Measurements from ENCODE around the gene PLCB4.

Gene PLCB4

GRCh38 chr20:9099372-9099771 lies 30.5 kb downstream of the PLCB4 start:
- TF ChIP-seq, protein P1, sequence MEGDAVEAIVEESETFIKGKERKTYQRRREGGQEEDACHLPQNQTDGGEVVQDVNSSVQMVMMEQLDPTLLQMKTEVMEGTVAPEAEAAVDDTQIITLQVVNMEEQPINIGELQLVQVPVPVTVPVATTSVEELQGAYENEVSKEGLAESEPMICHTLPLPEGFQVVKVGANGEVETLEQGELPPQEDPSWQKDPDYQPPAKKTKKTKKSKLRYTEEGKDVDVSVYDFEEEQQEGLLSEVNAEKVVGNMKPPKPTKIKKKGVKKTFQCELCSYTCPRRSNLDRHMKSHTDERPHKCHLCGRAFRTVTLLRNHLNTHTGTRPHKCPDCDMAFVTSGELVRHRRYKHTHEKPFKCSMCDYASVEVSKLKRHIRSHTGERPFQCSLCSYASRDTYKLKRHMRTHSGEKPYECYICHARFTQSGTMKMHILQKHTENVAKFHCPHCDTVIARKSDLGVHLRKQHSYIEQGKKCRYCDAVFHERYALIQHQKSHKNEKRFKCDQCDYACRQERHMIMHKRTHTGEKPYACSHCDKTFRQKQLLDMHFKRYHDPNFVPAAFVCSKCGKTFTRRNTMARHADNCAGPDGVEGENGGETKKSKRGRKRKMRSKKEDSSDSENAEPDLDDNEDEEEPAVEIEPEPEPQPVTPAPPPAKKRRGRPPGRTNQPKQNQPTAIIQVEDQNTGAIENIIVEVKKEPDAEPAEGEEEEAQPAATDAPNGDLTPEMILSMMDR (IDR thresholded peaks at IDR 0.05; ENCODE audit: insufficient read depth, low read depth, low read length, missing control alignments) = peak; percentile 11
- no peak for DNase-seq (ENCODE audit: low read depth)
- no peak overlapping the region for H3K4me3 ChIP-seq (ENCODE audit: low read length)

DNA sequence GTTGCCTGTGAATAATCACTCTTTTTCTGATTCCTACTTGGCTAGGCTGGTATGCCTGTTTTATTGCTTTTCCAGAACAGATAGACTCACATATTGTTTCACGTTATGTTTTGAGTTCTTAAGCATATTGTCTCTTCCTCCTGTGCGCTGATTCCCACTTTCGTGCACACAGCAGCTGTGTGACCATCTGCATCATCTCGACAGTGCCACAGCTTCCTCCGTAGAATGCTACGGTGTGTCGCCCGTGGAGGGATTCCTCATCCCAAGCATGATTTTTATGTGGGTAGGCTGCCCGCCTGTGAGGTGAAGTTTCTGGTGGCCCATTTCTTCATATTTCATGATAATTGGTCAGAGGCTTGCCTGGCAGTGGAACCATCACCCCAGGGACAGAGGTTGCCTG lies 31.8 kb downstream of the PLCB4 start:
- no peak for DNase-seq (ENCODE audit: low read depth)

GRCh38 chr20:9102456-9102855 lies 33.6 kb downstream of the PLCB4 start:
- H3K4me3 ChIP-seq (ENCODE audit: low read length) = no peak overlapping the region
- no peak for DNase-seq (ENCODE audit: low read depth)
- TF ChIP-seq, protein P1 (IDR thresholded peaks at IDR 0.05; ENCODE audit: insufficient read depth, low read depth, low read length, missing control alignments) = no peak

More for the DNA sequence above, 31.8 kb downstream of the PLCB4 start:
- TF ChIP-seq, protein P1 (IDR thresholded peaks at IDR 0.05; ENCODE audit: insufficient read depth, low read depth, low read length, missing control alignments) = no peak
- no peak overlapping the region for H3K4me3 ChIP-seq (ENCODE audit: low read length)

GRCh38 chr20:9103955-9104354 lies 35.1 kb downstream of the PLCB4 start:
- TF ChIP-seq, protein P1 (IDR thresholded peaks at IDR 0.05; ENCODE audit: insufficient read depth, low read depth, low read length, missing control alignments) = no peak
- no peak overlapping the region for H3K4me3 ChIP-seq (ENCODE audit: low read length)
- peak; percentile 88 for DNase-seq (ENCODE audit: low read depth)

DNA sequence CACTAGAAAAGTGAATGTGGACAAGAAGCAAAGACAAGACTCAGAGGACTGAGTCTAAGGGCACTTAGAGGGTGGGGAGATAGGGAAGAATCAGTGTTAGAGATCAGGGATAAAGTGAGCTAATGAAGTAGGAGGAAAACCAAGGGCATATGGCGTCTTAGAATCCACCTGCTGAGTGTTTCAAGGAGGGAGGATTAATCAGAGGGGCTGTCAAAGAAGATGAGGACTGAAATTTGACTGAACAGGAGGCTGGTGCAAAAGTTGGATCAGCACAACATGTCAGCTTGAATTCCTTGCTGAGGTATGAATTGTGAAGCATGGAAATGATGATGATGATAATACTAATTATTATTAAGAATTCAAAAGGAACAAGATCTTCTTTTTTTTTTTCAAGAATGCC lies 39.4 kb downstream of the PLCB4 start:
- TF ChIP-seq, protein P1 (IDR thresholded peaks at IDR 0.05; ENCODE audit: insufficient read depth, low read depth, low read length, missing control alignments) = no peak
- no peak overlapping the region for H3K4me3 ChIP-seq (ENCODE audit: low read length)
- no peak for DNase-seq (ENCODE audit: low read depth)

- TF ChIP-seq, protein P1 (IDR thresholded peaks at IDR 0.05; ENCODE audit: insufficient read depth, low read depth, low read length, missing control alignments) = no peak
- no peak for DNase-seq (ENCODE audit: low read depth)
Measured at GRCh38 chr20:9109566-9109965, 40.7 kb downstream of the PLCB4 start.

DNA sequence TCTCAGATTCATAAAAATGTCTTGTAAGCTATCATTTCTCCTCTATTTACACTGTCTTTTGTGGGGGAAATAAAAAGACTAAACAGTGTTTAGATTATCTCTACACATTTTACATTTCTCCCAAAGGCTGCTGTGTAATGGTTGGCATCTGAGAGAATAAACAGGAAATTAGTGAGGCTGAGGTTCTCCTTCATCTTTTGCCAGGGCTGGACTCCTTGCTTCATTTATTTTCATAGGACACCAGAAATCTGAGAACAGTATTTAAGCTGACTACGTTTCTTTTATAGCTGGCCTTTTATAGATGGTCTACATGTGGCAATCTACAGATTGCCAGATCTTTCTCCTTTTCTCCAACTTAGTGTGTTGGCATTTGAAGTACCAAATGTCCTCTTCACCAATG lies 41.5 kb downstream of the PLCB4 start:
- H3K4me3 ChIP-seq (ENCODE audit: low read length) = no peak overlapping the region
- TF ChIP-seq, protein P1 (IDR thresholded peaks at IDR 0.05; ENCODE audit: insufficient read depth, low read depth, low read length, missing control alignments) = no peak
- no peak for DNase-seq (ENCODE audit: low read depth)

More at GRCh38 chr20:9109566-9109965, 40.7 kb downstream of the PLCB4 start:
- no peak overlapping the region for H3K4me3 ChIP-seq (ENCODE audit: low read length)
